Gastroesophageal sphincter (tissue), 4 donors: Measurements from ENCODE around the gene GTF2I. TPM values are rescaled to one million over a fixed set of nuclear protein-coding genes. Genes with fewer than 3 reads are reported as not detected.

ENCODE experiments used
- ATAC-seq: fragments of 150-250 bp; one replicate; pipeline ENCODE4 v1.9.1; 2016; ENCODE audit warnings: mild to moderate bottlenecking, moderate library complexity
- H3K27ac ChIP-seq, 4 donors: fragments of 200-600 bp; sonication (generic) in 3 of 4; 1 replicate in 3 of 4; 2 replicates in 1 of 4; pipeline ENCODE4 v1.5.1; 2016 to 2019
- H3K27me3 ChIP-seq: fragments of 200-600 bp; sonication (generic); one replicate; pipeline ENCODE4 v1.5.1; 2019
- H3K36me3 ChIP-seq, 2 donors: fragments of 200-600 bp; sonication (generic); one replicate each; pipeline ENCODE4 v1.5.1; 2019; ENCODE audit warnings: control low read depth in 1 of 2
- H3K4me1 ChIP-seq, 3 donors: fragments of 200-600 bp; sonication (generic); 1 replicate in 2 of 3; 2 replicates in 1 of 3; pipeline ENCODE4 v1.5.1; 2016 to 2019; ENCODE audit warnings: control low read depth in 2 of 3
- H3K4me3 ChIP-seq, 2 donors: fragments of 200-600 bp; sonication (generic); one replicate each; pipeline ENCODE4 v1.5.1; 2019; ENCODE audit warnings: mild to moderate bottlenecking in 1 of 2, moderate library complexity in 1 of 2
- H3K9me3 ChIP-seq, 3 donors: fragments of 200-600 bp; sonication (generic); one replicate each; pipeline ENCODE4 v1.5.1; 2017 to 2019; ENCODE audit warnings: control low read depth in 2 of 3
- CTCF ChIP-seq, 4 experiments: fragments of 200-600 bp in 2 of 4; fragments of 450-650 bp in 2 of 4; sonication (generic) in 1 of 4; IDR thresholded peaks; one replicate each; pipeline ENCODE4 v1.5.1; 2017 to 2019; ENCODE audit warnings: antibody characterized with exemption in 4 of 4, mild to moderate bottlenecking in 2 of 4, moderate library complexity in 2 of 4
- EP300 ChIP-seq: sonication (generic); formaldehyde crosslinking; IDR thresholded peaks from one replicate; pipeline ENCODE4 v1.6.1; 2017; ENCODE audit warnings: antibody characterized with exemption, mild to moderate bottlenecking
- POLR2A ChIP-seq, 2 donors: fragments of 450-650 bp; IDR thresholded peaks; one replicate each; pipeline ENCODE4 v1.6.1; 2017; ENCODE audit warnings: antibody characterized with exemption in 2 of 2, mild to moderate bottlenecking in 2 of 2, moderate library complexity in 1 of 2
- POLR2AphosphoS5 ChIP-seq: sonication (generic); formaldehyde crosslinking; IDR thresholded peaks from one replicate; pipeline ENCODE4 v1.6.1; 2017; ENCODE audit warnings: antibody characterized with exemption
- WGBS, 2 donors: methylation state at CpG; one replicate each; pipeline ENCODE4 v1.1.5; 2018; ENCODE audit warnings: low coverage in 1 of 2; 5-methylcytosine and 5-hydroxymethylcytosine counted together
- total RNA-seq, 4 donors: library from RNA; depleted of rRNA; stranded (reverse); fragments of >200 nt; gene quantifications; one replicate each; pipeline ENCODE4 v1.1.0, GENCODE V29; 2016

GTF2I gene
- total RNA-seq, 4 donors from 2014 or later, result 116 to 173 (median 154) TPM

GRCh38 chr7:74671602-74672001, 14.1 kb downstream of the GTF2I start:
- ATAC-seq, result no peak
- no peak overlapping the region for H3K4me3 ChIP-seq
- peaks cover 0 to 16% of the 10 kb centered on the region in 2 donors for H3K36me3 ChIP-seq
- no peaks in the 10 kb centered on the region for H3K27me3 ChIP-seq
- no peaks in the 10 kb centered on the region for H3K9me3 ChIP-seq
- peak overlapping the region in 1 of 4 donors; percentile 48 for H3K27ac ChIP-seq
- WGBS, 2 donors, result 40 to 60% methylated on average over 4 to 6 of the region's 6 CpGs
- H3K4me1 ChIP-seq, result peaks cover 0 to 69% (median 3%) of the 10 kb centered on the region in 3 donors
- no peak for TF ChIP-seq EP300
- no peak for TF ChIP-seq CTCF (IDR thresholded peaks at IDR 0.05)
- no peak for TF ChIP-seq POLR2AphosphoS5
- no peak for TF ChIP-seq POLR2A (IDR thresholded peaks at IDR 0.05)

- WGBS, 2 donors, result 40 to 77% methylated on average over 5 of the region's 6 CpGs
- Histone ChIP-seq H3K4me3 (no peak overlapping the region), H3K27ac (peak overlapping the region in 2 of 4 donors; percentile 48), H3K4me1 (peaks cover 0 to 73% (median 3%) of the 10 kb centered on the region in 3 donors), H3K36me3 (peaks cover 0 to 9% of the 10 kb centered on the region in 2 donors), H3K9me3 (no peaks in the 10 kb centered on the region), H3K27me3 (no peaks in the 10 kb centered on the region)
- ATAC-seq, result no peak
- TF ChIP-seq POLR2A (IDR thresholded peaks at IDR 0.05) (no peak), POLR2AphosphoS5 (no peak), EP300 (no peak)
Observed at GRCh38 chr7:74672343-74672915, 14.9 kb downstream of the GTF2I start.

GRCh38 chr7:74674166-74674565, 16.6 kb downstream of the GTF2I start:
- Histone ChIP-seq H3K27me3 (no peaks in the 10 kb centered on the region), H3K27ac (no peak overlapping the region), H3K36me3 (peaks cover 0 to 9% of the 10 kb centered on the region in 2 donors), H3K4me3 (no peak overlapping the region), H3K9me3 (no peaks in the 10 kb centered on the region), H3K4me1 (peaks cover 0 to 64% (median 3%) of the 10 kb centered on the region in 3 donors)
- ATAC-seq, result no peak
- TF ChIP-seq POLR2AphosphoS5 (no peak), EP300 (no peak), POLR2A (IDR thresholded peaks at IDR 0.05) (no peak)
- 78 to 84% methylated on average over 4 to 6 of the region's 7 CpGs for WGBS, 2 donors

- Histone ChIP-seq H3K4me1 (peaks cover 0 to 14% (median 0%) of the 10 kb centered on the region in 3 donors), H3K27me3 (no peaks in the 10 kb centered on the region), H3K4me3 (no peak overlapping the region), H3K36me3 (no peaks in the 10 kb centered on the region), H3K9me3 (no peaks in the 10 kb centered on the region), H3K27ac (no peak overlapping the region)
- 90 to 96% methylated on average over 3 of the region's 3 CpGs for WGBS, 2 donors
- TF ChIP-seq CTCF (IDR thresholded peaks at IDR 0.05) (no peak), EP300 (no peak), POLR2A (IDR thresholded peaks at IDR 0.05) (no peak), POLR2AphosphoS5 (no peak)
- no peak for ATAC-seq
Observed at GRCh38 chr7:74682829-74683228, 25.3 kb downstream of the GTF2I start.

GRCh38 chr7:74683799-74684198, 26.3 kb downstream of the GTF2I start:
- Histone ChIP-seq H3K27me3 (no peaks in the 10 kb centered on the region), H3K4me1 (peaks cover 0 to 14% (median 0%) of the 10 kb centered on the region in 3 donors), H3K27ac (no peak overlapping the region), H3K4me3 (no peak overlapping the region), H3K36me3 (no peaks in the 10 kb centered on the region), H3K9me3 (no peaks in the 10 kb centered on the region)
- ATAC-seq, result no peak
- TF ChIP-seq CTCF (IDR thresholded peaks at IDR 0.05) (no peak), EP300 (no peak), POLR2AphosphoS5 (no peak), POLR2A (IDR thresholded peaks at IDR 0.05) (no peak)
- WGBS, 2 donors, result 82 to 83% methylated on average over 2 to 3 of the region's 5 CpGs

GRCh38 chr7:74684473-74684872, 27.0 kb downstream of the GTF2I start:
- Histone ChIP-seq H3K4me1 (peaks cover 0 to 14% (median 0%) of the 10 kb centered on the region in 3 donors), H3K27me3 (no peaks in the 10 kb centered on the region), H3K4me3 (no peak overlapping the region), H3K36me3 (peaks cover 0 to 3% of the 10 kb centered on the region in 2 donors), H3K27ac (no peak overlapping the region), H3K9me3 (no peaks in the 10 kb centered on the region)
- no peak for TF ChIP-seq POLR2A (IDR thresholded peaks at IDR 0.05)
- no peak for TF ChIP-seq CTCF (IDR thresholded peaks at IDR 0.05)
- no peak for ATAC-seq
- 80 to 100% methylated on average over 3 to 10 of the region's 11 CpGs for WGBS, 2 donors
